NCI-H1105 (cell line): Measurements from ENCODE around the gene PDZRN4.

ENCODE experiments used
- DNase-seq: peaks from one replicate; lab custom pipeline; 2025; lab: John Stamatoyannopoulos, UW

Gene PDZRN4

DNA sequence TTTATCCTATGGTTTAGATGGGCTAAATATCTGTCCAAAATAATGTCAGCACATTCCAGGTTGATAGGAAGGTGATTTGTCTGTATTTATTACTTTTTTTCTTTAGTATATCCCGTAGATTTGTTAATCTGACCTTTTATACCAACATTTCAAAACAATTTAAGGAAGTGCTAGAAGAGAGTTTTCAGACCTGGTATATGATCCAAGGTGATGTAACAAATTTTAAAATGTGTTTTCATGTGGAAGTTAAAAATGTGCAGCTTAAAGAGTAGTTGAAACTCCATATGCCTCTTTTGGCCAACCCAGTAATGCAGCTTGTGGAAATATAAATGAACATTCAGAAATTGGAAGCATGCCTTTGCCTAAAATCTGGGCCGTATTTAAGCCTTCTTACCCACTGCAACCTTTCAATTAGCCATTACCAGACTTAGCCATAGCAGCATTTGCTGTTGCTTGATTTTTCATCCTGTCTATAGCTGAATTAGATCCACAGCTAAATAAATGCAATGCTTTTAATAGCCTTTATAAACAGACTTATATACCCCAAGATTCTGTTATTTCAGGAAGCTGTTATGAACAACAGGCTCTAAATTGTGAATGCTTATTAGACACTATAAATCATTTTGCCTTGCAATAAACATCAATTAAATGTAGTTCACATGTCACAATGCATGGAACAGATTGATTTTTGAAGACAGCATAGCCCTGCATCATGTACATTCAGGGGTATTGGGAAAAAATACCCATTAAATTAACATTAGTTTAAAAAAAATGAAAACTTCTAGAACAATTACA, 271.2 kb downstream of the PDZRN4 start:
- no peak for DNase-seq

DNA sequence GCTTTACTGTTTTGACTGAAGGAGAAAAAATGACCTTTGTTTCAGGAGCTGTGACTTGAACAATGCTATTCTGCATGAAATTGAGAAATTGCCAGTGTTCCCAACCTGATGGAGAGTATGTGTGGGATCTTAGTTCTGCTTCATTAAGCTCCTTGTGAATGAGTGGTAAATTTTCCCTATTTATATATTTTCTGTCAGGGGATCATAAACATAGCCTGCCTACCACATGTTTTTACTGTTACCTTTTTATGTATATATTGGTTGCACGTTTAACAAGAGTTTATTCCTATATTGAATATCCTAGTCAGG, 271.7 kb downstream of the PDZRN4 start:
- DNase-seq: no peak

DNA sequence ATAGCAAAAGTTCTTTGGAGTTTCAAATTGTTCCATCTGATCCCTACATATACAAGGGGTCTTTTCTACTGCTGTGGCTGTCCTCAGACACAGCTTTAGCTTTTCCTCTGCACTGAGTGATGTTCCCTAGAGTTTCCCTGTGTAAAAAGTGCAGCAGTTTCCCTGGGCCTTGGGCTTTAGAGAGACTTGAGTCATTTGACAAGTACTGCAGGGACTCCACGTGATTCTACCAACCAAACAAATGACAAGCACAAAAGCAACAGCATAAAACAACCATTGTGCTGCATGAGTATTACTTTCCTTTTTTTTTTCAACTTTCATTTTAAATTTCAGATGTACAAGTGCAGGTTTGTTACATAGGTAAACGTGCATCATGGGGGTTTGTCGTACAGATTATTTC, 272.8 kb downstream of the PDZRN4 start:
- DNase-seq: no peak

DNA sequence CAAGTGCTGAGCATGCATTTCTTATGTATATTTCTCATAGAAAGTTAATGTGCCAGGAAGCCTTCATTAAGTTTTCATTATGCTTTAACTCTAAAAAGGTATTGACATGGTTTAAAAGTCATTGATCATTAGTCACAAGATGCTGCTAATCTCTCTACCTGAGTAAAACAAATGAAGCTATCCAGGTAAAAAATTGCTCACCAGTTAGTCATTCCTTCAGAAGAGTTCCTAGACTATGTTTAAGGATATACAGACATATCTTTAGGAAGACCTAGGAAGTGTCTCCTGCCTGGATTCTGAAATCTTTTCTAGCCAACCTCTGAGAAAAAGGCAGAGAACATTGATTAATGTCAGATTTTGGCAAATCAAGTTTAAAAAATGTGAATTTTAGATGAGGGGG, 274.2 kb downstream of the PDZRN4 start:
- DNase-seq: no peak

GRCh38 chr12:41465526-41465925, 277.4 kb downstream of the PDZRN4 start:
- no peak for DNase-seq

GRCh38 chr12:41466300-41466699, 278.2 kb downstream of the PDZRN4 start:
- no peak for DNase-seq

DNA sequence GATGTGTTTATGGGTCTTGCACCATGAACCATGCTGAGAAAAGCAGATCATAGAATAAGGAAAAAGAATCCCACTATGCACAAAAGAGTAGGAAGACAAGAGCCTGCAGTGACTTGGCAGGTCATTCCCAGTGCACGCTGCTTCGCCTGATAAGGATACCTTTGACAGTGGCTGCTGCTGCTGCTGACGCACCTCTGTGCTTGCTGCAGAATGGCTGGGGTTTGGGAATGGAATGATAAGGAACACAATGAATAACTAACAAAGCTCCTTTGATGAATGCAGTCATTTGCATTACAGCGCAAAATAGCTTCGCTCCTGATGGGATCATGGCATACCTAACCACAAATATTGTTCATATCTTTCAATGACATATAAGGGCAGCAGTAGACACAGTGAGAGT, 278.7 kb downstream of the PDZRN4 start:
- DNase-seq: no peak

DNA sequence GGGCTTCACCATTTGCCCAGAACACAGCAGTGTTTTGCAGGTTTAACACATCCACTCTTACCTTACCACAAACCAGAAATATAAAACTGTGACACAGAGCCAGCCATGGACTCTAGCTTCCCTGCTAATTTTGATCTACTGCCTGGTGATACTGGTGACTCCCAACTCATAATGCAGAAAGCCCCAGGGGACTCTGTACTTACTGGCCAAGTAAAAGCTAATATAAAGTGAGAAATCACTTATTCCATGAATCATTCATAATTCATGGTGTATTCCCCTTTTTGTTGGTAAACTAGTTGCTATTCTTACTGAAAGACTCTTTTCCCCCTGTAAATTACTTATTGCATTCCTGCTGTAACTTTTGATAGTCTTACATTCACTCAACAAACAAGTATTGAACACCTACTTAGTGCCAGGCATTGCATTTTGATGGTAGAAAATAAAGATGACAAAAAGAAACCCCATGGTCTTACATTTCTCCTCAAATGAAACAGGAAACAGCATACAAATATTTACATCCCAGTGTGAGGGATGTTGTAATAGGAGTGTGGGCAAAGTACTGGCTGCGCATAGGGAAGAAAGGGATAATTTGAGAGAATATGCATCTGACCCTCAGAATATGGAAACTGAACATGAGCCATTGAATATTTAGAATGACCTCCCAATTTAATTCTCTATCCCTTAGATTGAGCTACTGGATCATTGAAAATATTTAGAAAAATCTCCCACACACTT, 279.6 kb downstream of the PDZRN4 start:
- no peak for DNase-seq

DNA sequence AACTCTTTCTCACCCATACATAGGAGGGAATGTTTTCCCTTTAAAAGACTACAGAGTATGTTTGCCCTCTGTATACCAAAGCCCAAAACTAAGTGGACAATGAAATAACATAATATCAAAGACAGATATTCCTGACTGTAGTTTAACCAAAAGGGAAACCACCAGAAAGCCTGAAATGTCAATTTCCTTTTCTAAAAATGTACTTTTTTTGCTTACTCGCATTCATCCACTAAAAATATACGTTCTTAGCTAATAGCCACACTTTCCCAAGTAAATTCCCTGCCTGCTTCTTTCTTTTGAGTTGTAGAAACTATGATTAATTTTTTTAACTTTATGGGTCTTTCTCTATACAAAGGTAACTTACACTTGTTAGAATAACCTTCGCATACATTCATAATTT, 280.2 kb downstream of the PDZRN4 start:
- no peak for DNase-seq

DNA sequence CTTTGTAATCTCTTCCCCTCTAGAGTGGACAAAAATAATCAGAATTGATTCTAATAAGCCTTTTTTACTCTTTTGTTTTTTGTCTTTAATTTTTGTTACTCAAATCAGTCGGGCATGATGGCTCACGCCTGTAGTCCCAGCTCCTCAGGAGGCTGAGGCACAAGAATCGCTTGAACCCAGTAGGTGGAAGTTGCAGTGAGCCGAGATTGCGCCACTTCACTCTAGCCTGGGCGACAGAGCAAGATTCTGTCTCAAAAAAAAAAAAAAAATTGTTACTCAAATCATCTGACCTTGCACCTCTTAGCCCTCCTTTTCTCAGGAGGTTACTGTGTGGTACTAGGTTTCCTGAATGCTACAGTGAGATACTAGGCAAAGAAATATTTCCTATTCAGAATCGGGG, 280.6 kb downstream of the PDZRN4 start:
- DNase-seq: no peak

DNA sequence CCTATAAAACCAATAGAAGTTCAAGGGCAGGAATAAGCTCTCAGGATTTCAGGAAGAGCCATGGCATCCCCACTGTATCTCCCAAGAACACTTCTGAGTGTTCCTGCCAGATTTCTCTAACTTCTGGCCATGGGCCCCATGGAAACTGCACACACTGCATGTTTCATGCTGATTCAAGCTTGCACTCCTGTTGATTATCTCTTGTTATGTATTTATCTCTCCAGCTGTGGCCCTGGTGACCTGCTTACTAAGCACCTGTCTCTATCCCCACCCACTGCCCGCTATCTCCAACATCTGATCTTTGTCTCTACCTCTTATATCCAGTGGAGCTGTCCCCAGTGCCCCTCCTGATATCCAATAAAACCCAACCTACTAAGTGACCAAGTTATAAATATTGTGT, 285.3 kb downstream of the PDZRN4 start:
- DNase-seq: no peak

GRCh38 chr12:41474001-41474400, 285.9 kb downstream of the PDZRN4 start:
- no peak for DNase-seq

- peak; percentile 90 for DNase-seq
These were observed 288.6 kb downstream of the PDZRN4 start for GRCh38 chr12:41476499-41477439.

DNA sequence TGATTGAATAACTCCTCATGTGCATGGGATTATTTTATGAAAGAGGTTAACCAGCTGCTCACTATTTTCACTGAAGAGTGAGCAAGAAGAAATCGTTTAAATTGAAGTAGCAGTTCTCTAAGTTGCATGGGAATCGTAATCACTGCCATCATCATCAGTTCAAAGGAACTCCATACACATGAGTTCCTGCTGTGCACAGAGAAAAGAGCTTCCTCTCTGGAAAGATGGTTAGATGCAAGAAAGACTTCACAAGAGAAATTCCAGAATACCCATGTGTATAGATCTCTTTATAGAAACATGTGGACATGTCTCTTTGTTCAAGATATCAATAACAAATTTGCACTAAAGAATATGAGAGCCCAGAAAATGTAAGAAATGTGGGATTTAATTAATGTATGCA, 291.3 kb downstream of the PDZRN4 start:
- no peak for DNase-seq

DNA sequence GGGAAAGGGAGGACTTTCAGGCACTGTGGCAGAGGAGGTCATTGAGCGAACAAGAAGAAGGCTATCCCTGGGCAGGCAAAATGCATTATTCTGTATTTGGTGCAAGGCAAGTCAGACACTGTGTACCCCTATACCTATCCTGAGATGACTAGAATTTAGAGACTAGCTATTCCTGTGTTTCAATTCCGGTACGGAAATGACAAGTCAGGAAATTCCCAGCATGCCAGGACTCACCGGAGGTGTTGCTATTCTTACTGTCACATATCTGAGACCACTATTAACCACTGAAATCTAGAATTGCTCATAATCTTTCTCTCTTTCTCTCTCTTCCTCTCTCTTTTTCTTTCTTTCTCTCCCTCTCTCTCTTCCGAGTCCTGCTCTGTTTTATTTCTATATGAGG, 297.1 kb downstream of the PDZRN4 start:
- DNase-seq: no peak

GRCh38 chr12:41486718-41487117, 298.6 kb downstream of the PDZRN4 start:
- DNase-seq: no peak

DNA sequence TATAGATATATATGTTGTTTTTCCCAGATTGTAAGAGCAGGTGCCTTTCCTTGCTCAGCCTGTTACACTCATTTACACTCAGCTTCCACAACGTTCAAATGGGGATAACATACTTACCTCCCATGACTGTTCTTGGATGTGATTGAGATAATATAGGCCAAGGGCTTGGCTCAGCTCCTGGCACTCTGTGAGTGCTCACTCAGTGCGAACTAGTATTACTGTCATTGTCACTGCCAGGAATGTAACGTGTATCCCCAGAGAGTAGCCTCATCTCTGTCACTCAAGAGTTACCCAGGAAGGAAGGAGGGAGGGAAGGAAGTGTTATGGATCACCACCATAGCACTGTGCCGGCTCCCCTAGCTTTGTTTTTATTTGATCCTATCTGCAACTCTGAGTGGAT, 307.9 kb downstream of the PDZRN4 start:
- DNase-seq: no peak

GRCh38 chr12:41497409-41497808, 309.3 kb downstream of the PDZRN4 start:
- DNase-seq: no peak

DNA sequence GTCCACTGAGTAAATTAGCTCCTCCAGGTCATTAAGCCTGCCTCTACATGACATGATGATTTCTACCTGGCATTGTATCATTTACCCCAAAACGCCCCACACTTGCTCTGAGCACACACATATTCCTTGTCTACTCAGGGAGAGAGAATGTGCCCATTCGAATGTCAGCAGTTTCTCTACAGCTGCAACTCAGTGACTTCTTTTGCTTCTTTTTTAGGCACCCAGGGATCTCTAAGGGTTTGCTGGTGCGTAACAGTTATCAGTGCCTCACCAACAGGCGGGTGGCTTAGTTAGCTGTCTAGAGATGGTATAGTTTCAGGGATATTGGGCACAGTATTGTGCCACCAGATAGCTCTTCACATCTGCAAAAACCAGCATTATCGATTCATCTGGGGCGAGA, 316.9 kb downstream of the PDZRN4 start:
- no peak for DNase-seq

GRCh38 chr12:41507286-41507685, 319.2 kb downstream of the PDZRN4 start:
- DNase-seq: no peak

- DNase-seq: no peak
These were observed 321.3 kb downstream of the PDZRN4 start for GRCh38 chr12:41509271-41510055.

DNA sequence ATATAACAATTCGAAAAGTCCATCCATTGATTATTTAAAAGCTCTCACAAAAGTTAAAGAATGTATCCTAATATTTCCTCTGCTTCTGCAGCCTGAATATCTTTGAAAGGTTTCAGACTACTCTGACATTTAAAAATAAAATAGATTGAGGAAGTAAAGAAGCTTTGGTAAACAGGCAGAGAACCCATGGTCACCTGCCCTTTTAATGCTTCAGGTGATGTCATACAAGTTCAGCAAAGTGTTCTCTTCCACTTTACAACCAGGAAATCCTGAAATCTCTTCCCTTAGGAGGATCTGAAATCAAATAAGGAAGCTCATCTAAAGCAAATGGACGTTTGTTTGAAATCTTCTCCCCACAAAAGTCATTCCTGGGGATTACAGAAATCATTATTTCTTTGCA, 322.4 kb downstream of the PDZRN4 start:
- DNase-seq: no peak
